Lower leg skin (tissue), 4 donors: ENCODE data around the gene PACS1. TPM values are rescaled to one million over a fixed set of nuclear protein-coding genes. Genes with fewer than 3 reads are reported as not detected.

Experiments
- DNase-seq, 2 donors: peaks; one replicate each; pipeline ENCODE4 v3.0.0-alpha.2; 2019; ENCODE audit warnings: low spot score in 2 of 2
- H3K4me3 ChIP-seq: fragments of 200-600 bp; sonication (generic); 2 replicates; pipeline ENCODE4 v1.5.1; 2017; ENCODE audit warnings: mild to moderate bottlenecking, low read depth; ENCODE audit not compliant: poor library complexity, severe bottlenecking
- CTCF ChIP-seq, 3 donors: fragments of 450-650 bp; IDR thresholded peaks; one replicate each; pipeline ENCODE4 v1.5.1; 2016; ENCODE audit warnings: antibody characterized with exemption in 3 of 3, mild to moderate bottlenecking in 3 of 3, moderate library complexity in 2 of 3
- POLR2A ChIP-seq, 2 donors: fragments of 450-650 bp; IDR thresholded peaks; one replicate each; pipeline ENCODE4 v1.6.1; 2016 to 2017; ENCODE audit warnings: antibody characterized with exemption in 2 of 2, mild to moderate bottlenecking in 1 of 2, moderate library complexity in 1 of 2
- WGBS, 2 donors: methylation state at CpG; one replicate each; pipeline ENCODE4 v1.1.5; 2018; 5-methylcytosine and 5-hydroxymethylcytosine counted together
- intact Hi-C: fragments of 100-400 bp; cut with DNase I; formaldehyde crosslinking; loops from one replicate; pipeline ENCODE4 v1.15.0; 2023; ENCODE audit warnings: low total_unique reads
- total RNA-seq, 4 donors: library from RNA; depleted of rRNA; stranded (reverse); fragments of >200 nt; gene quantifications; one replicate each; pipeline ENCODE4 v1.1.0, GENCODE V29; 2016

Gene PACS1
- total RNA-seq, 4 donors from 2014 or later, result 26.7 to 41.1 (median 32.4) TPM

GRCh38 chr11:66106786-66107599, 36.9 kb downstream of the PACS1 start:
- no peak overlapping the region for H3K4me3 ChIP-seq
- no peak for DNase-seq
- 81 to 87% methylated on average over 4 of the region's 4 CpGs for WGBS, 2 donors
- TF ChIP-seq POLR2A (IDR thresholded peaks at IDR 0.05) (no peak), CTCF (IDR thresholded peaks at IDR 0.05) (no peak)
- intact Hi-C loops, result no loop called here

GRCh38 chr11:66107600-66108510, 37.8 kb downstream of the PACS1 start:
- no peak for TF ChIP-seq CTCF (IDR thresholded peaks at IDR 0.05)
- TF ChIP-seq POLR2A (IDR thresholded peaks at IDR 0.05), result no peak
- no peak for DNase-seq
- no peak overlapping the region for H3K4me3 ChIP-seq
- 81 to 87% methylated on average over 3 of the region's 3 CpGs for WGBS, 2 donors
- intact Hi-C loops, result no loop called here

- TF ChIP-seq POLR2A (IDR thresholded peaks at IDR 0.05), result no peak
- no peak for TF ChIP-seq CTCF (IDR thresholded peaks at IDR 0.05)
- DNase-seq, result no peak
- WGBS, 2 donors, result 94% methylated on average over 2 of the region's 2 CpGs
- H3K4me3 ChIP-seq, result no peak overlapping the region
- intact Hi-C loops, result no loop called here
These were observed 39.2 kb downstream of the PACS1 start for GRCh38 chr11:66109294-66109693.

- WGBS, 2 donors, result 56 to 65% methylated on average over 3 of the region's 3 CpGs
- DNase-seq, result no peak
- H3K4me3 ChIP-seq, result no peak overlapping the region
- no peak for TF ChIP-seq POLR2A (IDR thresholded peaks at IDR 0.05)
- no peak for TF ChIP-seq CTCF (IDR thresholded peaks at IDR 0.05)
- intact Hi-C loops, result no loop called here
These were observed 41.1 kb downstream of the PACS1 start for GRCh38 chr11:66111158-66111557.

DNA sequence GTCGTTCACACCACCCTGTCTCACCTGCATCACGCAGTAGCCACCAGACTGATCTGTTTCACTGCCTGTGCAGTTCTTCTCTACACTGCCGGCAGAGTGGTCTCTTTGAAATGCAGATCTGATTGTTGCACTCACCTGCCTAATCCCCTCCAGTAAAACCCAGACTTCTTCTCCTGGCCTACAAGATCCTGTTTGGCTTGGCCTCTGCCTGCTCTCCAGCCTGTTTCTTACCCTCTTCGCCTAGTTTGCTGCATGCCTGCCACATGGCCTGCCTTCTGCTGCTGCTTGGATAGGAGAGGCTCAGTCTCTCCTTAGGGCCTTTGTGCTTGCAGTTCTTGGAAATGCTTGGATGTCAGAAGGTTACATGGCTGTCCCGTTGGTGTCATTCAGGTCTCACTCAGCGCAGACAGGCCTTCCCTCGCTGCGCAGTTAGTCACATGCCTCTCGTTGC, 42.0 kb downstream of the PACS1 start:
- 70 to 86% methylated on average over 9 of the region's 9 CpGs for WGBS, 2 donors
- H3K4me3 ChIP-seq, result no peak overlapping the region
- intact Hi-C loops, result no loop called here
- TF ChIP-seq POLR2A (IDR thresholded peaks at IDR 0.05) (no peak), CTCF (IDR thresholded peaks at IDR 0.05) (no peak)
- DNase-seq, result no peak
